Glomerular visceral epithelial cell (primary cell): ENCODE measurements around the gene NPL.
A peak's percentile ranks its signal among the peaks of the same experiment; 100 is the strongest.

Source experiments
- DNase-seq: peaks from one replicate; pipeline ENCODE4 v3.0.0-alpha.2; 2016; ENCODE audit errors: extremely low spot score

The NPL gene, protein sequence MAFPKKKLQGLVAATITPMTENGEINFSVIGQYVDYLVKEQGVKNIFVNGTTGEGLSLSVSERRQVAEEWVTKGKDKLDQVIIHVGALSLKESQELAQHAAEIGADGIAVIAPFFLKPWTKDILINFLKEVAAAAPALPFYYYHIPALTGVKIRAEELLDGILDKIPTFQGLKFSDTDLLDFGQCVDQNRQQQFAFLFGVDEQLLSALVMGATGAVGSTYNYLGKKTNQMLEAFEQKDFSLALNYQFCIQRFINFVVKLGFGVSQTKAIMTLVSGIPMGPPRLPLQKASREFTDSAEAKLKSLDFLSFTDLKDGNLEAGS

GRCh38 chr1:182789138-182790076 lies at the start of gene NPL:
Gene NPL (plus strand): TSS chr1:182789773. CDS start chr1:182794372, 4,599 bp downstream.
- DNase-seq = peak; percentile 56

GRCh38 chr1:182740120-182740519 lies 49.5 kb upstream of the NPL start:
- DNase-seq = no peak

DNA sequence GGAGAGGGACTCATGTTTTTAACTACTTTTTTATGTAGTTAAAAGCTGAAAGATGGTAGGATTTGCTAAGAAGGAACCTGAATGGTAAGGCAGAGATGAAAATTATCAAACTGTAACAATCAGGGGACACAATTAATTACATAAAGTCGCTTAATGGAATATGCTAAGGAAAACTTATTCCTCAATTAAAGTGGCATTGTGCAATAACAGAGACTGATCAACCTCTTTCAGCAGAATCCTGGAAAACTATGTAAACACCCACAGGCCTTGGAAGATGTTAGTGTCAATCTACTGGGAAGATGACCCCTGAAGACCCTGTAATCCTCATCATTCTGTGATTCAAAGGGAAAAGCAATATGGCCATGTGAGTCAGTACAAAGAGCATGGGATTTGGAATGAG lies 46.8 kb upstream of the NPL start:
- DNase-seq = no peak

- DNase-seq = no peak
Measured at GRCh38 chr1:182752077-182752988, 37.2 kb upstream of the NPL start.

GRCh38 chr1:182754087-182754486 lies 35.5 kb upstream of the NPL start:
- no peak for DNase-seq

- no peak for DNase-seq
Measured at GRCh38 chr1:182754543-182755314, 34.8 kb upstream of the NPL start.

- no peak for DNase-seq
Measured at GRCh38 chr1:182755632-182756031, 33.9 kb upstream of the NPL start.

DNA sequence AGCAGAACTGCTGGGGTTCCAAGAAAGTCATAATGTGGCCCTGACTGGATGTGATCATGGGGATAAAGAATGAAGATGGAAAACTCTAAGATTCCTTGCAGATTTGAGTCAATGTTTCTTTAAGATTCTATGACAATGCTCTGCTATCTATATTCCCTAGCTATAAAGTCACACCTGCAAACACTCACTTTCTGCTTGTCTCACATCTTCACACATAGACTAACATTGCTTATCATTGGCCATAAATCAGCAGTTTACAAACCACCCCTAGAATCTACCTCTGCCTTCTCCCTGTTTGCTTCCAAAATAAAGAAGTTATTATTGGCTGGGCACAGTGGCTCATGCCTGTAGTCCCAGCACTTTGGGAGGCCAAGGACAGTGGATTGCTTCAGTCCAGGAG lies 33.1 kb upstream of the NPL start:
- no peak for DNase-seq

GRCh38 chr1:182761396-182762395 lies 27.9 kb upstream of the NPL start:
- no peak for DNase-seq

- no peak for DNase-seq
Measured at GRCh38 chr1:182762536-182762935, 27.0 kb upstream of the NPL start.

GRCh38 chr1:182764029-182764727 lies 25.4 kb upstream of the NPL start:
- DNase-seq = no peak

DNA sequence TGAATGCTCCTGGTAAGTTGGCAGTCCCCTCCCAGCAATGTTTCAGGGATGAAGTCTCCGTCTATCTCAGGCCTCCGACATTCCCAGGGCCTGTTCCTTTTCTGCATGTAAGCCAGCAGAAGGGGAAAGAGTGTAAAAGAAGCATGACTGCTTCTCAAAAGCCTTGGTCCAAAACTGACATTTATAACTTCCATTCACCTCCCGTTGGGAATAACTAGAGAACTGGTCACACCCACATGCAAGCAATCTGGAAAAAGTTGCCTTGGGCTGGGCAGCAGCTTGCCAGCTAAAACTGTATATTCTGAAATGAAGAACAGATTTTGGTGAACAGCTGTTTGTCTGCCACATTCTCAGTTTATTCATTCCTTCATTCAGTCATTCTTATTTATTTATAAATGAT lies 24.2 kb upstream of the NPL start:
- DNase-seq = no peak

DNA sequence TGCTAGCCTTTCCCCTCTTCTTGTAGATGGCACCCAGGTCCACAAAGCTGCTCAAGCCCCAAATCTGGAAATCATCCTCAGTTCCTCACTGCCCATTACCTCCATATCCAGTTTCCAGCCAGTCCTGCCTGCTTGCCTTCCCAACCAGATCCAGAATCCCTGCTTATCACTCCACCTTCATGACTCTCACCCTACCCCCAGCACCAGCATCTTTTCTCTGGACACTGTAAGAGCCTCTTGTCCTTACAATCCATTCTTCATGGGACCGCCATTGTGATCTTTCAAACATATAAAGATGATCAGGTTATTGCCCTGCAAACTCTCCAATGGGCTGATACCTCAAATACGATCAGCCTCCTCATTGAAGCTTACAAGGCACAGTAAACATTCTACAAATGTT lies 23.5 kb upstream of the NPL start:
- no peak for DNase-seq

DNA sequence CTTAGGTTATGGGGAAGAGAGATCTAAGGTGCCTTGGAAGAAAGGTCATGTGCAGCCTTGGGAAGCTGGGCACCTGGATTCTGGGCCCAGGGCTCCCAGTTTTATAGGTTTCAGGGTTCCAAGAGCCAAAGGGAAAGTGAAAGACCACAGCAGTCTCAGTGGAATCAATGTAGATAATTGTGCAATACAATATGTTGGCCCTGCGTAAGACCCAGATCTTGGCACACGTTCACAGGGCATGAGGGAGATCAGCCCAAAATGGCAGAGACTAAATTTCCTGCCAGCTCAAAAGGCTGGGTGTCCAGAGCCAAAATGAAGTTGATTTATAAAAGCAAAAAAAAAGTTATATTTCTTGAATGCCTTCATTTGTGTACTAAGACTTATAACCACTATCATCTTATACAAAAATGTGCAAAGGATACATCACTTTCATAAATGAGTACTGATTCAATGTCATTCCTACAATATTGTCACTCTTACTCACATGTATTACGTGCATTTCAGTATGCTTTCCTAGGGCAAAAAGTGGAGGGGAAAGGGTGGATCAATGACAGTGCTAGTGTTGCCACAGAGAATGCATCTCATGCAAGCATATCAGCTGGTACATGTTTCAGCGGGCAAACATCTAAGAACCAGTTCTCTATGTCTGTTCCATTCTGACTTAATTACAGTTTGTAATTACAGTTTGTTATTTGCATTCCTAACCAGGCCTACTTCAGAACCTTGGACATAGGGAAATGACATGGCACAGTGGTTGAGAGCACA lies 22.5 kb upstream of the NPL start:
- DNase-seq = no peak

GRCh38 chr1:182768963-182769362 lies 20.6 kb upstream of the NPL start:
- DNase-seq = peak; percentile 6

DNA sequence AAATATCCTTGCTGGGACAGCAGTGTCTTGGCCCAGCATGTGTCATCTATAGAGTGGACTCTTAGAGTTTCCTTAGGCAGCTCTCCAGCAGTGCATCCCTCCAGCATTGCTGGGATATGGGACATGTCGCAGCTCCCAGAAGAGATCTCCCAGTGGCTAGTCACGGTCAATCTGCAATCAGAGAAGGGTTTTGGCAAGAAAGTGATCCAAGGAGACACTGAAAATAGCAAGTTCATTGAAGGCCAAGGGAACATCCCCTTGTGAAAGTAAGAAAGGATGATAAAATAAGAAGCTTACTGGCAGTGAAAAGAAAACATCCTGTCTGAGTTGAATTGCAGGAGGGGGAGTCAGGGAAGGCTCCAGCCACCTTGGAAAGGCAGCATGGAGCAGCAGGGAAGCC lies 19.3 kb upstream of the NPL start:
- no peak for DNase-seq

DNA sequence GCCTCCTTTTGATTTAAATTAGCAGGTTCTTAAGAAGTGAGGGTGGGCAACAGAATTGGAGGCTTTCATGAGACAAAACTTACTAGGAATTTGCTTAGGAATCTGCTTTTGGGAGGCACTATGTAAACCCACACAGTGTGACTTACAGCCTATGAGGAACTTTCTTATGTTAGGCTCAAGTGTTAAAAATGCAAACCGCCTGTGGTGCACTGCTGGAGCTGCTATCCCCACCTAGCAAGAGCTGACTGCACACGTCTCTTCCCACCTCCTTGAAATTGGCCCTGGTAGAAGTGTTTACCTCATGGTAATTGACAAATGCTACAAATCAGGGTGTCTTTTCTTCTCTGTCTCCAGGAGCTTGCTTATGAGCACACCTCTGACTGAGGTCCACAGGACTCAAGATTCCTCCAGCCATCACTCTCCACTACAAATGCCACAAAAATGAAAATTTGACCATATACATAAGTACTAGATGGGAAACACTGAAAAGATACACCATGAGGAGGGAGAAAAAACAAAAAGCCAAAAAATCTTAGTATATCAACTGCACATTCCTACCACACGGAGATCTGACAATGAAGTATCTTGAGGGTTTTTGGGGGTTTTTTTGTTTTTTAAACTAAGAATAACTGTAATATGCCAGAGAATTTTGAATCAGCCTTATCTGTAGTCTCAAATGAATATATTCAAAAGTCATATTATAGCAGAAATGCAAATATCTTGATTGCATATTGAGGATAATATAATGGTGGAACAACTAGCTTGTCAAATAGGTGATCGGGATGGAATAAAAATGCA lies 18.2 kb upstream of the NPL start:
- no peak for DNase-seq

DNA sequence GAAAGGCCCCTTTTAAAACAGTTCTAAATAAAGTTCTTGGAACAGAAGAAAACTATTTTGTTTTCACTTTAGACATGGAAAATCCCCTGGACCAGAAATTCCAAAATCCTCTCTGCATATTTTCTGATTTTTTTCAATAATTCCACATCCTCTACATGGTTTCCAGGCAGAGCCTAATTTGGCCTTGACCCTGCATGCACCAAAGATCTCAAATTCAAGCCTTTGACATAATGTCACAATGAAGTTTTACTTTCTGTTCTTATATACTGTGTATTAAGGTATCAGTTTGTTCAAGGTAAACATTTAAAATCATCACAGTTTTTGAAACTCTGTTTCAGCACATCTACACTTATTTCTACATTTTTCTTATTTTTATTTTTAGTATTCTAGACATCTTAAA lies 12.2 kb upstream of the NPL start:
- DNase-seq = no peak
